LNCAP (cell line): Measurements from ENCODE around the gene ALDH1A3.

ENCODE experiments used
- CTCF ChIP-seq: fragments of 450-650 bp; IDR thresholded peaks from 2 replicates; pipeline ENCODE4 v1.5.1; 2017; ENCODE audit warnings: mild to moderate bottlenecking

The ALDH1A3 gene

DNA sequence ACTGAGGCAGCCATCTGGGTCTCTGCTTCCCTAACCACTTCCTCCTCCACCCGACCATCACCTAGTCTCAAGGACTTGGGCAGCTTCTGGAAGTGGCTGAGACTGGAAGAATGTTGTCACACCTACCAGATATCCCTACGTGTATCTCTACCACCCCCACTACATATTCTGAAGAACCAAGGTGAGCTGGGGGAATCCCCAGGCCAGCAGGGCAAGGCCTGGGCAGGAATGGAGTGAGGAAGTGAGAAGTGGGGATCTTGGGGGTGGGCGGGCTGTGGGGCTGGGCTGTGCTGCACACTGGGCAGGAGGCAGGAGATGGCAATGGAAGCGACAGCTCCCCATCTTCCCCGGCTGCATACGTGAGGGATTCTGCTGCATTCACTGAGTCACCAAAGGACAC is 17.5 kb upstream of the ALDH1A3 start:
- no peak for TF ChIP-seq CTCF

DNA sequence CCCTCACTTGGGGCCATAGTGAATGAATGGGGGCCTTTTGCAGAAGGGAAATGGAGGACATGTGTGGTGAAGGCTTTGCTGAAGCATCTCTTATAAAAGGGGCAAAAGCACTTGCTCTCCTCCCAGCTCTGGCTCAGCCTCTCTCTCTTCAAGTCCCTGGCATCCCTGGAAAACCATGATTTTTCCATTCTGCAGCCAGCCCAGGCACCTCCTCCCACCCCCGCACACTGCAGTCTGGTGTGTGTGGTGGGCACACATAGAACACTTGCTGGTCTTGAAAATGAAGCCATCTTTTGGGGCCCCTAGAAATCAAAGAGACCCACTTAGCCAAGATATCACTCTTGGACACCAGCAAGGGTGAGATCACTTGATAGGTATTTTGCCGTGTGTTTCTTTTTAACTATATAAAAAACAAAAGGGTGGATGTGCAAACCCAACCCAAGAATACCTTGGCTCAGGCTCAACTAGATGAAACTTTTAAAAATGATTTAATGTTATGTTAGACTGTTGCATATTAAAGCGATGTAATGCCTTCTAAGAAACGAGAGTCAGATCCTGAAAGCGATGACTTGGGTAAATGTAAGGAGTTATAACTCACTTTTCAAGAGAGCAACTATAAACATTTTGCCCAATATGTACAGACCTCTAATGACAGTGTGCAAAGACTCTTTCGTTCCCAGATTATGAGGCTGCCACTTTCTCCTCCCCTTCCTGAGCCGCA is 16.4 kb upstream of the ALDH1A3 start:
- TF ChIP-seq CTCF = no peak

DNA sequence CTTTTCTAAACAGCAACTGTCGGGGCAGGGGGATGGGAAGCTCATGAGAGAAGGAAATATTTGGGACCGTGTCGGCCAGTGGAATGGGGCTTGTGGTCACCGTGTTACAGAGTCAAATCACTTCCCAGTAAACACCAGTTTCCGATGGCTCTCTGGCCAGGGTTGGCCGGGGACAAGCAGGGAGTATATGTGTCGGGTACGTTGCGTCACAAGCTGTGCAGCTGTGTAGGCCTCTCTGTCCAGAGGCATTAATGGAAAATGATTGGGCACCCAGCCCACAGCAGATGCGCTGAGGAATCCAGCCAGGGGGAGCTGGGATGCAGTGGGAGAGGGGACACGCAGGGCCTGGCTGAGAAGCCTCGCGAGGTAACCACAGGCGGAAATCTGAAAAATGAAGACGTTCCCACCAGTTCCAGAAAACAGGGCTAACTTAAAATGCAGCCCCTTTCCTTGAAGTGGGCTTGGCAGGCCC is 15.8 kb upstream of the ALDH1A3 start:
- no peak for TF ChIP-seq CTCF

- no peak for TF ChIP-seq CTCF
Measured at GRCh38 chr15:100866386-100867330, 13.0 kb upstream of the ALDH1A3 start.

- TF ChIP-seq CTCF = no peak
Measured at GRCh38 chr15:100867433-100867832, 12.2 kb upstream of the ALDH1A3 start.

DNA sequence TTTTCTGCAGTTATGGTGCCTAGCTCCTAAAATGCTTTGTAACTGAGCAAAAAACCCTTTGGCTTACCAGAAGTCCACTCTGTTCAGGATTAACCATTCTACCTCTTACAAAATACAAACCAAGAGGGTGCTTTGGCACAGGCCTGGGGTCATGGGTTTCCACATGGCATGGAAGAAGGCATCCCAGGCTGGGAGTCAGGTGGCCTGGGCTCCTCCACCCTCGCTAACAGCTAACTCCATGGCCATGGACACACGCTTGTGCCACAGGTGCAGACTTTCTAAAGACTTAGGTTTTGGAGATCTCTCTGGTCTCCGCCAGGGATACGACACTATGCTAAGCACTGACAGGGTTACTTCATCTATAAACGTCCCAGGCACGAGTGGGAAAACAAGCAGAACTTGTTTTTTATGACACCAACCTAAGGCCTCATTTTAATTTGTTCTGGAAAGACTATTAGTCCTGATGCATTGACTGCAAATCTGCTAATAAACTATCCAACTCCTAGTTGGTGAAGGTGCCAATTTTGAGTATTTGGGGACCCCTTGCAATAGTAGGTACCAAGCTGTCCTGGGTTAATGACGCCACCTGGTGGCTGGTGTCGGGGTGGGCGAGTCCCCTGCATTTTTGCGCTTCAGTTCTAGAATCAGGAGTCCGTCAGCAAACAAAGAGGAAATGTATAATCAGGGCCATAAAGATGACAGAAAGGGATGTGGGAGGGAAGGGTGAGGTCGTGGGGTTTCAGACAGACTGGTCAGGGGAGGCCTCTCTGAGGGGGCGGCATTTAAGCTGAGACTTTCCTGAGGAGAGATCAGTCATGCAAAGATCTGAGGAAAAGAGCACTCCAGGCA is 10.3 kb upstream of the ALDH1A3 start:
- TF ChIP-seq CTCF = peak; percentile 64
